Retina (tissue), 1 donor: ENCODE data around the gene PAX3.

Source experiments
- DNase-seq: peaks from one replicate; pipeline ENCODE4 v3.0.0-alpha.2; 2016

Gene PAX3

DNA sequence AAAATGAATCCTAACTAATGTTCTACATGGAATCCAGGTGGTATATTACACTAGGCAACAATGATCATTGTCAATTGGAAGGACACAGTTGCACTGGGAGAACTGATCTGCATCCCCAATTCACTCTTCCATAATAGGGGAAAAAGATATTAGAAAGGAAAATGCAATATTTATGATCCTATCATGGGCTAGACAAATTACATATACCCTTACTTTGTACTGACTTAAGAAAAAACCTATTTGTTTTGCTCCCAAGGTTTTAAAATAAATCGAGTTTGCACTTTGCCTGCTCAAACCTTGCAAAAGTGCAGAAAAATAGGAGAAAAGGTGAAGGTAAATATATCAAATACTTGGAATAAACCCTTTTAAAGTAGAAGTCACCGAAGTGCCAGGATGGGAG, 11.0 kb upstream of the PAX3 start:
- DNase-seq: no peak

DNA sequence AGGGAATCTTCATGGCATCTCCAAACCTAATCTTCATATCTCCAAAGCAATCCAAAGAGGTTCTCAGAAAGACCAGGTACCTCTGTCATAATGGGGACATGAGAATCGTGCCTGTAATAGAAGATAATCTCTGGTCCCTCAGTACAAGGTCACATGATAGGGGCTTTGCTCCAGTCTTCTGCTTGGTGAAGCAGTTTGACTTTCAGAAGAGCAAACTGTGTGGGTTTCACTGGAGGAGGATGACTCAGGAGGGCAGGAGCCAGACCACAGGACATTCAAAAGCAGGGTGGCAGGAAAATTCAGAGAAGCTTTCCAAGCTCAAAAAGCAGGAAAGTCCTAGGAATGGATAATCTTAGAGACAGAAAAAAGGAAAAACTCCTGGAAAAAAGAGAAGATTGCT, 10.6 kb upstream of the PAX3 start:
- no peak for DNase-seq

DNA sequence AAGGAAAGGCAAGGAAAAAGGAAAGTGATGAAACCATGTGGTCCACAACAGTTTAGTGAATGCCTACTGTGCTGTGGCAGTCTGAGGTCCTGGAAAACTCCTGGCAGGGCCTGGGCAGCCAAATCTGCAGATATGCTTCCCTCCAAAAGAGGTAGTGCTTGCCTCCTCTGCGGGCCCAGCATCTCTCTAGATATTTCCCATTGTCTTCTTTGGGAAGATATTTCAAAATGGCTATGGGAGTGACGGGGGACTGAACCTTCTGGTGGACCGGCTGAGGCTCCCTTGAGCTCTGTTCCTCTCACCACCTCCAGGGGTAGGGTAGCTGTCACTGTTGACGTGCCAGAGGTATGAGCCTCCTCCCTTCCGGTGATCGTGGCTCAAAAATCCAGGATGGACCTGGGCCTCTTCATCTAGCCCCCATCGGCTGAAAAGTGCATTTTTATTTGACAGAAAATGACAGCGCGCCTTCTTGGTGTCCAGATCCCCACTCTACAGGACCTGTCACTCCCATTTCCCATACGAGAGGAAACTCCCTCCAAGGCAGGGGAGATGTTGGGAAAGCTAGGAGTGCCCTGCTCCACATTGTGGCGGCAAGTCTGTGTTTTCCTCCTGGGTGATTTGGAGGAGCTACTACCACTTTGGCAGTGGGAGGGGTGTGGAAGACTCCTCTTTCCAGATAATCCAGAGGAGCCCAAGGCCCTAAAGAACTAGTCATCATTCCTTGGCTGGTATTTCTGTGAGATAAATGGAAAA, 9.4 kb upstream of the PAX3 start:
- DNase-seq: no peak

DNA sequence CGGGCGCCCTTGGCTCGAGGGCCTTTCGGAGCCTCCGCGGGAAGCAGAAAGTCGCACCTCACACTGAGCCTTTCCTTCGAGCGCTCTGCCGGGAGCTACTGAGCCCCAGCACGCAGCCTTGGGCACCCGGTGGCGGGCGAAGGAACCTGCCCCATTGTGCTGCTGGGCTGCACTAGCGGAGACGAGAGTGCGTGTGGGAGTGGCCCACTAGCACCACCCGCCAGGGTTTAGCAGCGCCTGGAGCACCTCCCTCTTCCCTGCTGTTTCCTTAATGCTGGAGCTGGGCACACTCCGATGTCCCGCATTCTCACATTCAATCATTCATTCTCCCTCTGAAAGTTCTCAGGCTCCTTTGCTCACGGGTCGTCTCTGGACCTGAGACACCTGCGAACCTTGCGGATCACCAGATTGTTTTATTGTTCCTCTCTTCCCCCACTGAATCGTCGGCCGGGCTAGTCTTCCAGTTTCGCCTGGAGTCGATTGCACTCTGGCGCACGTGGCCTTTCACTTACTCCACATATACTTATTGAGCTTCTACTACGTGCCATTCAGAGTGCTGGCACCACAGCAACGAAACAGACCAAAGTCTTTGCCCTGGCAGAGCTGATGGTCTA, 8.5 kb upstream of the PAX3 start:
- peak; percentile 51 for DNase-seq

DNA sequence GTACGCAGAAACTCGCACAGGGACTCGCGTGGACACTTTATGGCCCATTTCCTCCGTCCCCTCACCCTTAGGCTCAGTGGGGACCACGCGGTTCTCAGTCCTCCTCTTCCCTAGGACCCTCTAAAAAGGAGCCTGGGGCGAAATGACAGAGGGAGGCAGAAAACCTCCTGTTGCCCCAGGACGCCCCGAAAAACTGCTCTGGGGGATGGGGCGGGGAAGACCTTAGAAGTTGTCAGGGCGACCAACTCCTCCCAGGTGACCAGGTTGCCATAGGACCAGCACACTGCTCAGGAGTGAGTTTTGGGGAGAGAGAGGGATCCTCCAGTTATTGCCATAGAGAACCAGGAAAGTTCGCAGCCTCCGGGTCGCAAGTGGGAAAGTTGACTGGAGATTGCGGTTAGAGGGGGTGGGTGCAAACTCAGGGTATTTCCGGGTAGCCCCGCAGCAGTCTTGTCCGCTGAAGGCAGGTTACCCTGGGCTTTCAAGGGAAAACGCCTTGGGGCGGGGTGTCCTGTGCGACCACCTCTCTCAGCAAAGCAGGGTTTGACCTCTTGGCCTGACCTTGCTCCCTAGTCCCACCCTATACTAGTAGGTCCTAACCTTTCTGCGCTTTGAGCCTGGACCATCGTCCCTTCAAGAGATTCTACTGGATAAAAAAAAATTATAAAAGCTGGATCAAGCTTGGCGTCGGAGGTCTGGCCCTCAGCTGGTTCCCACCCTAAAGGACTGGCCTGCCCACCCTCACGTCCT, 7.8 kb upstream of the PAX3 start:
- peak; percentile 20 for DNase-seq

DNA sequence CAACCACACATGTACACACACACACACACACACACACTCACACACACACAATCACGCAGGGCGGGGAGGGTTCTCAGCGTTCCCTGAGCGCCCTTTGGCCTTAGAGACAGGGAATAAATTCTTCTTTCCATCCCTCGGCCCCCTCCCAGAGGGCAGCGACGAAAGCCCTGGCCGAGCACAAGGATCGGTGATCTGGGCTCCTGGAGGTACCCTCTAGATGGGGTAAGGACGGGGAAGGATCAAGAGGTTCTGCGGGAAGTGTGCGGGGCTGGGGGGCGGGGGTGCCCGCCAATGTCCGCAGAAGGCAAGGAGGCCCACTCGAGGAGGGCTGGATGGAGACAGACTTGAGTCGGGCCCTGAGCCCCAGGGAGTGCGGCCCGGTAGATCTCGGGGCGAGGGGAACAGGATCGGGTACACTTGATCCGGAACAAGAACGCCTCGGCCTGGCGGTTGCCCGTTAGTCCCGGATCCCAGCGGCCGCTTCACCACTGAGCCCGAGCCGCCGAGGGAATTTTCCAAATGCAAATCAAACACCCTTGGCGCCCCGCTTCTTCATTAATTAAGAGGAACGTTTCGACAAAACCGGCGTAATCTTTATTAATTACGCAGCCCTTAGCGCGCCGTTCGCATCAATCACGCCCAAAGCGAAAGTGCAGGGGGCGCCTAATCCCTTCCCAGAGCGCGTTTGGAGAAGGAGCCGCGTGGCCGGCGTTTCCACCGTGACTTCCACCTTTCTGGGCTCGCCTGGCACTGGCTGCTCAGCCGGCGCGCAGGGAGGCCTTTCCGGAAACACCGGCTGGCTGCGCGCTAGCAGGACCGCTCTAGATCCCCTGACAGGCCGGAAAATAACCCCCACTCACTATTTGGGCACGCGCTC, 7.0 kb upstream of the PAX3 start:
- peak; percentile 79 for DNase-seq

DNA sequence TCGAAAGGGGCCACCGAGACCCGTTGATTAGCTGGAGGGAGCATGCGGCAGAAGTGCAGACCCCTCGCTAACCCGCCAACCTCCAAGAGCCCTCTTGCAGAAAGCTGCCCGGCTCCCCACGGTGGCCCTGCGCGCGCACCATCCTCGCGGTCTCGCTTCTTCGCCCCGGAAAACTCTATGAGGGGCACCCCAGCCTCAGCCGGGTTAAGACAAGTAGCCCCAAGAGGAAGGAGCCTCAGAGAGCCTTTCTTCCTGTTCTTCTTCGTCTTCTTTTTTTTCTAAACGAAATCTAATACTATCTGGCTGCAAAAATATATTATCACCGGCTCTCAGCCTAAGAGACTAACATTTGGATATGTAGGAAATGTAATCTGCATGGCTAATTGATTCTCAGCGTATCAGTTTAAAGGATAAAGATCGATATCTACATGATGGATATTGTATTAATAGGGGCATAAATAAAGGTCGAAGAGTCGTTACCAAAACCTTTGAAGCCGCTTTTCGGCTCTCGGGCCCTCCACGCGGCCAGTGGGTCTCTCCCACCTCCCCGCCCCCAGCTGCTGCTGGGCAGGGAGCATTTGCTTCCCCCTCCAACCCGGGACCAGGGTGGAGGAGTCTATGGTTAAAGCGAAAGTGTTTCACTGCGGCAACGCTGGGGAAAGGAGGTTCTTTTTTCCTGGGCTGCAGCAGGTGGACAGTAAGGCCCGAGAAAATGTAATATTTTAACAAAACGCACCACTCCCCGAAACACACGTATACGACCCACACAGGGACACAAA, 6.1 kb upstream of the PAX3 start:
- peak; percentile 77 for DNase-seq

DNA sequence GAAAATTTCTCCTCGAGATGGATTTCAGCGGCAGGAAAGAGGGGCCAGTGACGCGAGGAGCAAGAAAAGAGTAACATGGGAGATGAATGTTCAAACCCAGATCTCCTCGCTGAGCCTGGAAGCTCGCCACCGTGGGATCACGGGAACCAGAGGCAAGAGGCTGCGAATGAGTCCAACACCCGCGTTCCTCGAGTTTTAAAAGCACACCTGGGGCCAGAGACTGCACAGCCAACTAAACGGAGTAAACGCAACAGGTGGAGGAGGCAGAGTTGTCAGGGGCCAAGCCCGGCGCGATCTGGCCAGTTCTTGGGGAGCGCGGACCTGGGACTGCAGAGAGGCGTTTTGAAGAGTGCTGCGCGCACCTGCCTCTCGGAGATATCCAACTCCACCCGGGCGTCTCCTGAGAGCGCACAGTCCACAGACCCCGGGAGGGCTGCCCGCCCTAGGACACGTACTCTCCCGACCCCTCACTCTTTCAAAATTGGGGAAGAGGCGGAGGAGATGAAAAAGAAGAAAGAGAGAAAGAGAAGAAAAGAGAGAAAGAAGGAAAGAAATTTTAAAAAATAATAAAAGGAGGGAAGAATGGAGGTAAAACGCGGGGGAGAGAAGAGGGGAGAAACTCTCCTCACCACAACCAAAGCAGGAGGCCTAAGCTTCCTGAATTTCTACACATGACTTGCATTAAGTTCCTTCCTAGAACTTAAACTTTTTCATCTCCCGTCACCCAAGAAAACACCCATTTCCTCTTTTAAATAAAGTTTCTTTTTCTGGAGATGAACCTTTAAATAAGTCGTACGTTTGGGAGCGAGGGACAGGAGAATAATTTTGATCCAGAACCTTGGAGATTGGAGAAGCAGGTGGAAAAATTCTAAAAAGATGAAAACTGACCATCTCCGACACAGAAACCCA, 5.3 kb upstream of the PAX3 start:
- peak; percentile 55 for DNase-seq

DNA sequence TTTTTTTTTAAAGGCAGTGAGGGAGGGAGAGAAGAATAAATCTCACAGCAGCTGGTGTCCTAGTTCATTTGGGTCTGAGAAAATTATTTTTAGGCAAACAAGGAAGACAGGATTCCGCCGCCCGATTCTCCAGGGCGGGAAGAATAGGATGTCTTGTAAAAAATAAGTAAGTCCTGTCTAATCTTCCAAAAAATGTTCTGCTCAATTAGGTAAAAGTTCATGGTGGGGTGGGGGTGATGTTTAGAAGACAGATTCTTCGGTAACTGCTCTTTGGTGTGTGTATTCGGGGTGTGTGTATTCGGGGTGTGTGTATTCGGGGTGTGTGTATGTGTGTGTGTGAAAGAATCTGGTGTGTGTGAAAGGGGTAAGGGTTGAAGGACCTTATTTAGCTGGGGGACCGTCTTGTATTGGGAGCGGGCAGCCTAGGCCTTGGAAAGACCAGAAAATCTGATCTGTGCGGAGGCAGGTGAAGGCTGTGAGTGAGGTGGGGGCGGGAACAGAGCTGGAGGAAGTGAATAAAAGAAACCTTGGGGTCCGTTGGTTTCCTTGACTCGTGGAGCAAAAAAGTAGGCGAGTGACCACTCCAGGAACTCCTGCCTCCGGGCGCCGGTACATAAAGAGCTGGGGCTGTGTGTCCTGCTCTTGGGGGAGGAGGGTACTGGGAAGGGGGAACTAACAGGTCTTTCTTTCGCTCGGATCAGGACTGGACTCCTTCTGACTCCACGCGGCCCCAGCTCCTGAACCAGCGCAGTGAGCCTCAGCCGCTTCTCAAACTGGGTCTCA, 4.4 kb upstream of the PAX3 start:
- no peak for DNase-seq

DNA sequence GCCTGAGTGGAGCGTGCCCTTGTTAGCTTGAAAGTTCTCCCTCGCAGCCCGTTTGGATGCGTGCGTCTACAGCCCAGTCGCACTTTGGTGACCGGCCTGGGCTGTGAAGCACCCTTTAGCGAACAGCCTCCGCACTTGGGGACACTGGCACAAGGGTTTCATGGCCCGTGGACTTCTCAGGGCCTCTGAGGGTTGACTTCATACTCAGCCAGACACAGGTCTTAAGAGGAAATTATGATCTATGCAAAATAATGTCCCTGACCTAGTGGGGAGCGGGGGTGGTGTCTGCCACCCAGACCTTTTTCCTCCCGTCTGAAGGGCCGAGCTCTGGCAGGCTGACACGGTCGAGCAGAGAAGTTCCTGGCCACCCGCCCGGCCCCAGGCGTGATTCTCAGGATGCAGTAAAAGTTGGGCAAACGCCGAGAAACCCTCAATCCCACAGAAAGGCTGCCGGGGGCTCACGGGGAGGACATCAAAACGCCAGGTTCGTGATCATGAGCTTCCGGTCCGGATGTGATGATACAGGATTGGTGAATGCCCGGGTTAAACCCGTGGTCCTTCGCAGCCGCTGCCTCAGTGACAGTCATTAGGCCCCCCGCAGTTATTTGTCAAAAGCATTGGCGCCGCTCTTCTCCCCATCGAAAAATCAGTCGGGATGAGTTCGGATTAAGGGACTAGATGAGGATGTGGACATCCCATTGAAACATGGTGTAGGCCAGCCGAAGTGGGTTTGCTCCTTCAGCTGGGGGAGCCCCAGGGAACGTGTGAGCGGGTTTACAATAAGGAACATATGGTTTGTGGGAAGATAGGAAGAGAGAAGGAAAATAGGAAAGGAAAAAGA, 3.6 kb upstream of the PAX3 start:
- peak; percentile 58 for DNase-seq

DNA sequence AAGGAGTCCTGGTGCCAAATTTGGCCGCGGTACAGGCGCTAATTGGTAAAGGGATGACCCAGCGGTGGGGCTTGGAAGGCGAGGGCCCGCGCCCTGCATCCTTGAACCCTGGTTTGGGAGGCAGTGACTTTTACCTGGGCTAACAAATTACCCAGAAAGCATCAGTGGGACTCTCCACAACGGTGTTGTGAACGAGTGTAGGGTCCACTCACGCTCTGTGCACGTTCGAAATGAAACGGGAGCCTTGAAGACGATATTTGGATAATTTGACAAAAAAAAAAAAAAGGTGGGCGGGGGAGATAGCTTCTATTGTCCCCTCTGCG, 3.0 kb upstream of the PAX3 start:
- no peak for DNase-seq

DNA sequence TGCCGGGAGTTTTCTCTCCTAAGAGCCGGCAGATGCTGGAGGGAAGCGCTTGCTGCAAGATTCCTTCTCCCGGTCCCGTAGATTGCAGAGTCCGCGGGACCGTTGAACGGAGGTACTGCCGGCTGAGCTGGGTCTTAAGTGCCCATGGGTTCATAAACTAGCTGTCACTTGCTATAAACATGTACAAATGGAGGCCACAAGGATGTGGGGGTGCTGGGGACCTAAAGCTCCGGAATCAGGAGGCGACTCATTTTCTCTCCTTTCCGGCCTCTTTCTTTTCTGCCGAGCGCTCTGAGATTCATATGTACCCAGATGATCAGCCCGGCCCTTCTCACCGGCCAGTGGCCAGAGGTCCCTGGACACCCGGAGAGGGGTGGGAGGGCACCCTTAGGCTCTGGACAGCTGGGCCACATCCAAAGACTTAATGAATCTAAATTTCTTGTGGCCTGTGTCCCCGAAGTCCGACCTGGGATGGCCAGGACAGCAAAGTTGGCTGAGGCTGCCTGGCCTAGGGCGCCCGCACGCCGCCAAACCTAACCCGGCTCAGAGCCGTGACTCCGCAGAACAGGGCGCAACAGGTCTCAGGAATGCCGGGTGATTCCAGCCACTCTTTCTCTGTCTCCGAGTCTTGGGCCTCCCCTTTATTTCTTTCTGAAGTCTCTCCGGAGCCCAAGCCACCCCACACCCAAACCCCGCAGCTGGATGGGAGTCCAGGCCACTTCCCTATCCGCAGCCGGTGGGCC, 2.4 kb upstream of the PAX3 start:
- DNase-seq: peak; percentile 74

DNA sequence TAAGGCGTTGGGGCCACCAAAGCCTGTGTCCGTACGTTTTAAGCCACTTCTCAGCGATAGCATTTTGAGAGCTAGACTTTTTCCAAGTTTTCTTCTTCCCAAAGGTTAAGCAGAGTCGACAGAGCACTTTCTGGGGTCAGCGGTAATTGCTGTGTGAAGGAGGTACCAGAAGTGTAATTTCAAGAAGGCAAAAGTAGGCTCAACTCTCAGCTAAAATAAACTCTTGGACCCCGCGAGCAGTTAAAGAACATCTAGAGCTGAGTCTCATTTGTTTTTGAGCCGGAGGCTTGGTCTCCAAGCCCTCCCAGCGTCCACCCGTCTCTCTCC, 1.9 kb upstream of the PAX3 start:
- DNase-seq: peak; percentile 73

DNA sequence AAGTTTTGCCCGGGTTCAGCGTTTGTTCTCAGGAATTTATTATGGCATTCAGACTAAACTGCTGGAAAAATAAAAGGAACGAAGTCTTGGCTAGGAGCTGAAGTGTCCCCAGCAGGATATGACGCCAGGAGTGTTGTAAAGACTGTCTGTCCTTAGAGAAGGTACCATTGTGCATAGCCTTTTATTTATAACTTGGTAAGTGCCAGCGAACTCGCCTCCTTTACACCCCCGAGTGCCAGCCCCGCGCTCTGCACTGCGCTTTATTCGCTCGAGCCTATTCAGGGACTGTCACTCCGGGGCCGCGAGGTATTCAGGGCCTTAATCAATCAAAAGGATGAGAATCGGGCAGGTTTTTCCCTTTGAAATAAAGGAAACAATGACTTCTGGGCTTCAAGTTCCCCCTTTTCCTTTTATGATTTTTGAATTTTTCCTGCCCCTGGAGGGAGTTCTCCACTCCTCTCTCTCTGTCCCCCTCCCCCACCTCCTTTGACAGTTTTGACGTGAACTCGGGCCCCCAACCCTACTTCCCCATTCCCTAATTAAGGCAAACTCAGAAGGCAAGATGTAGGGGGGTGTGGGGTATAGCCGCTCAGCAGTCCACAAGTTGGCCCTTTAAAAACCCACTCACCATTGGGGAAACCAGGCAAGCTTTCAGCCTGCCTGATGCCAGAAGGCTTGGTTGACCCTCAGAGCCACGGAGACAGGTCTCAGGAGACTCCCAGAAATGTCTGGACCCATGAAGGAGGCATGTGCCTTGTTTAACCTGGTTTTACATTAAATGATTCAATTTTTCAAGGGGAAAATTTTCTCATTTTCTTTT, 1.3 kb upstream of the PAX3 start:
- no peak for DNase-seq

DNA sequence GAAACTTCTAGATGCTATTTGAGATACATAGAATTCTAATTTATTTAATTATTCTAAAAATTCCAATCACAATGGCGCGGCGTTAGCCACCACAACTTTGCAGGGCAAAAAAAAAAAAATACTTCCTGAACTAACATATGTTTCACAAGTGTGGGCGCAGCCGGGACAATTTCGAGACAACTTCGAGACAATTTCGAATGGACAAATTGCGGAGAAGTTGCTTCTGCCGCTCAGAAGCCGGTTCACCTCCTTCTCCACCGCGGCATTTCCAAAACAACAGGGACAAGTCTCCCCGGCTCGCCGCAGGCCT, 842 bp downstream of the PAX3 start:
- DNase-seq: no peak

DNA sequence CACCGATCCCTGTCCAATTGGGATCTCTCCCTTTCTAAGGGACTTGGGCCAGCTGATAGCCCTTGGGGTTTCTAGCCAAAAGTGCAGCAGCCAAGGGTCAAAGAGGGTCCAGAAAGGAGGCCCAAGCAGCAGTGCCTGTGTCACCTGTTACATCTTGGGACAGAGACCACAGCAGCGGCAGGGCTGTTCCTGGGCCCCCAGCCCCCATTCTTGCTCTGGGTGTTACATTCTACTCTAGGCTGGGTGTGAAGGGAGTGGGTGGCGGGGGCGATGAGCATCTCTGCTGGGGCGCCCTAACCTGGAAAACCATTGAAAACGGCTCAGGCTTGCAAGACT, 1.2 kb downstream of the PAX3 start:
- peak; percentile 68 for DNase-seq

DNA sequence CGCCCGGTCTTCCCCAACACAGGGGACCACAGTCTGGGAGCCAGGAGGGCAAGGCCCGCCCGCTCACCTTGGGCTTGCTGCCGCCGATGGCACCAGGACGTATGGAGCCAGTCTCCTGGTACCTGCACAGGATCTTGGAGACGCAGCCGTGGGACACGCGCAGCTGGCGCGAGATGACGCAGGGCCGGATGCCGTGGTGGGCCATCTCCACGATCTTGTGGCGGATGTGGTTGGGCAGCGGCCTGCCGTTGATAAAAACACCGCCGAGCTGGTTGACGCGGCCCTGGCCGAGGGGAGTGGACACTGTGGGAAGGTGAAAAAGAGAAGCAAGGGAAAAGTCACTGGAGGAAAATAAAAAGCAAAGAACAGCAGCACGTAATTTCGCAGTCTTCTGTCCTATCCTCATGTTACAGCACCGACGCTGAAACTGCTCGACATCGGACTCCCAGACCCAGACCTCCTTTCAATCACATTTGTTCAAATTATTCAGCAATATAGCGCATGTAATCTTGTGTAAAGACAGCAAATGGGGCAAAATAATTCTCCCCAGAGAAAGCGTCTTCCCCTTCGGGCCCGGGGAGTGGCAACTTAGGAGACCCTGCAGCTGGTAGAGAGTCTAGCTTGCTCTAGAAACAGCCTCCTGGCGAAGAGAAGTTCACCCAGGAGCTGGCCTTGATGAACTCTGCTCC, 1.7 kb downstream of the PAX3 start:
- DNase-seq: peak; percentile 70

DNA sequence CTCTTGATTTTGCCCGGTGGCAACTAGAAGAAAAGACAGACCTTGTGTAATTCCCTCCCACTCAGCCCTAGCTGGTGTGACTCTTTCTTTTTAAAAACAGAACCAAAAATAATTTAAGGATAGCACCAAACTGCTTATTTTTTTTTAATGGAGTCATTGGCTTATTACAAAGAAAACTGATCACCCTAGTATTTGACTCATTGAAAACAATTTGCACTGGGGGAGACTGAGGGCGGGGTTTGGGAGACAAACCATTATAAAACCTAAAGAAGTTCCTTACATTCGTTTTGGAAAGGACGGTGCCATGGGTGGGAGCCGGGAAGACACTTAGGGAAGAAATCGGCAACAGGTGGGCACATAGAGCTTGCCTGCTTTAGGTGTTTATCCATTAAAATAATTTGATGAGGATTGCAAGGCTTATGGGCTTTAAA, 2.5 kb downstream of the PAX3 start:
- DNase-seq: no peak
